Panc1 (cell line): ENCODE results near the gene KRT38.

Source experiments
- POLR2AphosphoS5 ChIP-seq: IDR thresholded peaks from 2 replicates; pipeline ENCODE4 v1.6.1; 2012; ENCODE audit warnings: mild to moderate bottlenecking, low read depth, low read length, moderate library complexity
- SIN3A ChIP-seq: IDR thresholded peaks from 2 replicates; pipeline ENCODE4 v1.6.1; 2012; ENCODE audit warnings: low read depth, mild to moderate bottlenecking, low read length, moderate library complexity, borderline replicate concordance; ENCODE audit not compliant: insufficient read depth
- TCF7L2 ChIP-seq: IDR thresholded peaks from 2 replicates; pipeline ENCODE4 v1.6.1; 2011; ENCODE audit warnings: mild to moderate bottlenecking, low read depth, low read length, inconsistent platforms
- TF ChIP-seq, protein P1 (sequence below): fragments of 450-650 bp; IDR thresholded peaks from 2 replicates; pipeline ENCODE4 v1.5.1; 2017; ENCODE audit warnings: mild to moderate bottlenecking
- TF ChIP-seq, protein P2 (sequence below), 2 experiments: IDR thresholded peaks; 2 replicates each; pipeline ENCODE4 v1.6.1; 2011 to 2012; ENCODE audit warnings: low read depth in 2 of 2, control low read depth in 1 of 2, low read length in 1 of 2, mild to moderate bottlenecking in 1 of 2, moderate library complexity in 1 of 2; ENCODE audit not compliant: insufficient read depth in 1 of 2

DNA sequence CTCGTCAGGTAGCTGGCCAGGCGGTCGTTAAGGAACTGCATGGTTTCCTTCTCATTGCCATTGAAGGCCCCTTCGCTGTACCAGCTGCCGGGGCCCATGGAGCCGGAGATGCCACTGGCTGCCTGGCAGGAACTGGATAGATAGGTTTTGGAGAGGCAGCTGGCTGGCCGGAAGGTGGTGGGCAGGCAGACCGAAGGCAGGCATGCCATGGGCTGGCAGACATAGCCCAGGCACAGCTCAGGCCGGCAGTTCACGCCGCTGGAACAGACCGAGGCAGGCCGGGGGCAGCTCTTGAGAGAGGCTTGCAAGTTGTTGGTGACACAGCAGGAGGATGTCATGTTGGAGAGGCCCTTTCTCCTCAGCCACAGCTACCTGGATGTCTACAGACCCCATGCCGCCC, 26.2 kb upstream of the KRT38 start, which contains the start of gene KRT32:
- no peak for TF ChIP-seq SIN3A
- TF ChIP-seq, protein P1, sequence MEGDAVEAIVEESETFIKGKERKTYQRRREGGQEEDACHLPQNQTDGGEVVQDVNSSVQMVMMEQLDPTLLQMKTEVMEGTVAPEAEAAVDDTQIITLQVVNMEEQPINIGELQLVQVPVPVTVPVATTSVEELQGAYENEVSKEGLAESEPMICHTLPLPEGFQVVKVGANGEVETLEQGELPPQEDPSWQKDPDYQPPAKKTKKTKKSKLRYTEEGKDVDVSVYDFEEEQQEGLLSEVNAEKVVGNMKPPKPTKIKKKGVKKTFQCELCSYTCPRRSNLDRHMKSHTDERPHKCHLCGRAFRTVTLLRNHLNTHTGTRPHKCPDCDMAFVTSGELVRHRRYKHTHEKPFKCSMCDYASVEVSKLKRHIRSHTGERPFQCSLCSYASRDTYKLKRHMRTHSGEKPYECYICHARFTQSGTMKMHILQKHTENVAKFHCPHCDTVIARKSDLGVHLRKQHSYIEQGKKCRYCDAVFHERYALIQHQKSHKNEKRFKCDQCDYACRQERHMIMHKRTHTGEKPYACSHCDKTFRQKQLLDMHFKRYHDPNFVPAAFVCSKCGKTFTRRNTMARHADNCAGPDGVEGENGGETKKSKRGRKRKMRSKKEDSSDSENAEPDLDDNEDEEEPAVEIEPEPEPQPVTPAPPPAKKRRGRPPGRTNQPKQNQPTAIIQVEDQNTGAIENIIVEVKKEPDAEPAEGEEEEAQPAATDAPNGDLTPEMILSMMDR: no peak
- TF ChIP-seq, protein P2, sequence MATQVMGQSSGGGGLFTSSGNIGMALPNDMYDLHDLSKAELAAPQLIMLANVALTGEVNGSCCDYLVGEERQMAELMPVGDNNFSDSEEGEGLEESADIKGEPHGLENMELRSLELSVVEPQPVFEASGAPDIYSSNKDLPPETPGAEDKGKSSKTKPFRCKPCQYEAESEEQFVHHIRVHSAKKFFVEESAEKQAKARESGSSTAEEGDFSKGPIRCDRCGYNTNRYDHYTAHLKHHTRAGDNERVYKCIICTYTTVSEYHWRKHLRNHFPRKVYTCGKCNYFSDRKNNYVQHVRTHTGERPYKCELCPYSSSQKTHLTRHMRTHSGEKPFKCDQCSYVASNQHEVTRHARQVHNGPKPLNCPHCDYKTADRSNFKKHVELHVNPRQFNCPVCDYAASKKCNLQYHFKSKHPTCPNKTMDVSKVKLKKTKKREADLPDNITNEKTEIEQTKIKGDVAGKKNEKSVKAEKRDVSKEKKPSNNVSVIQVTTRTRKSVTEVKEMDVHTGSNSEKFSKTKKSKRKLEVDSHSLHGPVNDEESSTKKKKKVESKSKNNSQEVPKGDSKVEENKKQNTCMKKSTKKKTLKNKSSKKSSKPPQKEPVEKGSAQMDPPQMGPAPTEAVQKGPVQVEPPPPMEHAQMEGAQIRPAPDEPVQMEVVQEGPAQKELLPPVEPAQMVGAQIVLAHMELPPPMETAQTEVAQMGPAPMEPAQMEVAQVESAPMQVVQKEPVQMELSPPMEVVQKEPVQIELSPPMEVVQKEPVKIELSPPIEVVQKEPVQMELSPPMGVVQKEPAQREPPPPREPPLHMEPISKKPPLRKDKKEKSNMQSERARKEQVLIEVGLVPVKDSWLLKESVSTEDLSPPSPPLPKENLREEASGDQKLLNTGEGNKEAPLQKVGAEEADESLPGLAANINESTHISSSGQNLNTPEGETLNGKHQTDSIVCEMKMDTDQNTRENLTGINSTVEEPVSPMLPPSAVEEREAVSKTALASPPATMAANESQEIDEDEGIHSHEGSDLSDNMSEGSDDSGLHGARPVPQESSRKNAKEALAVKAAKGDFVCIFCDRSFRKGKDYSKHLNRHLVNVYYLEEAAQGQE (IDR thresholded peaks at IDR 0.05; ENCODE audit: insufficient read depth in 1 of 2, low read depth in 2 of 2, low read length in 1 of 2): no peak
- TF ChIP-seq POLR2AphosphoS5: no peak
- TF ChIP-seq TCF7L2: no peak
